DOHH2 (cell line): ENCODE data around the gene OR2A14.
"Not testable (repeated sequence)": the region's sequence is repeated elsewhere in the genome, so short reads cannot be mapped to it uniquely, and the experiment has no call there.

ENCODE experiments used
- H3F3A ChIP-seq: fragments of 200-600 bp; sonication (generic), shearing (Covaris generic); 2 replicates; pipeline ENCODE4 v1.6.0; 2016; ENCODE audit warnings: antibody characterized with exemption, mild to moderate bottlenecking; ENCODE audit not compliant: control insufficient read depth, insufficient read depth
- H3K27ac ChIP-seq: fragments of 200-600 bp; sonication (generic); 2 replicates; pipeline ENCODE4 v1.5.1; 2014; ENCODE audit warnings: low read depth, mild to moderate bottlenecking, low read length, moderate library complexity
- H3K27me3 ChIP-seq: fragments of 200-600 bp; sonication (generic); 2 replicates; pipeline ENCODE4 v1.6.1; 2014; ENCODE audit warnings: mild to moderate bottlenecking, low read length, mixed read lengths; ENCODE audit not compliant: control insufficient read depth
- H3K36me3 ChIP-seq: fragments of 200-600 bp; sonication (generic); 2 replicates; pipeline ENCODE4 v1.6.1; 2014; ENCODE audit warnings: mild to moderate bottlenecking, low read length, moderate library complexity, mixed read lengths; ENCODE audit not compliant: control insufficient read depth
- H3K4me1 ChIP-seq: fragments of 200-600 bp; sonication (generic); 2 replicates; pipeline ENCODE4 v1.6.1; 2014; ENCODE audit warnings: mild to moderate bottlenecking, low read length, mixed read lengths; ENCODE audit not compliant: control insufficient read depth
- H3K4me2 ChIP-seq: fragments of 200-600 bp; sonication (generic); 2 replicates; pipeline ENCODE4 v1.6.0; 2014; ENCODE audit warnings: mild to moderate bottlenecking, low read length, moderate library complexity
- H3K4me3 ChIP-seq: fragments of 200-600 bp; sonication (generic); 2 replicates; pipeline ENCODE4 v1.5.1; 2014; ENCODE audit warnings: mild to moderate bottlenecking, low read length, mixed read lengths
- H3K79me2 ChIP-seq: fragments of 200-600 bp; sonication (generic); 2 replicates; pipeline ENCODE4 v1.6.1; 2014; ENCODE audit warnings: mild to moderate bottlenecking, low read length, mixed read lengths; ENCODE audit not compliant: control insufficient read depth
- H3K9me2 ChIP-seq: fragments of 200-600 bp; sonication (generic); replicated peaks from 2 replicates; pipeline ENCODE4 v1.6.1; 2014; ENCODE audit warnings: mild to moderate bottlenecking, low read length, mixed read lengths; ENCODE audit not compliant: control insufficient read depth
- H3K9me3 ChIP-seq: fragments of 200-600 bp; sonication (generic); 2 replicates; pipeline ENCODE4 v1.6.1; 2014; ENCODE audit warnings: antibody characterized with exemption, low read length, mixed read lengths; ENCODE audit not compliant: control insufficient read depth, insufficient read depth
- H4K20me1 ChIP-seq: fragments of 200-600 bp; sonication (generic); 2 replicates; pipeline ENCODE4 v1.6.0; 2014; ENCODE audit warnings: low read depth, mild to moderate bottlenecking, antibody characterized with exemption, low read length, moderate library complexity; ENCODE audit not compliant: control insufficient read depth, insufficient read depth
- TF ChIP-seq, protein P1 (sequence below): fragments of 200-600 bp; sonication (generic); IDR thresholded peaks from one replicate; pipeline ENCODE4 v1.5.1; 2014; ENCODE audit warnings: antibody characterized with exemption, mild to moderate bottlenecking, low read depth, low read length; ENCODE audit not compliant: poor library complexity, severe bottlenecking

OR2A14 gene

DNA sequence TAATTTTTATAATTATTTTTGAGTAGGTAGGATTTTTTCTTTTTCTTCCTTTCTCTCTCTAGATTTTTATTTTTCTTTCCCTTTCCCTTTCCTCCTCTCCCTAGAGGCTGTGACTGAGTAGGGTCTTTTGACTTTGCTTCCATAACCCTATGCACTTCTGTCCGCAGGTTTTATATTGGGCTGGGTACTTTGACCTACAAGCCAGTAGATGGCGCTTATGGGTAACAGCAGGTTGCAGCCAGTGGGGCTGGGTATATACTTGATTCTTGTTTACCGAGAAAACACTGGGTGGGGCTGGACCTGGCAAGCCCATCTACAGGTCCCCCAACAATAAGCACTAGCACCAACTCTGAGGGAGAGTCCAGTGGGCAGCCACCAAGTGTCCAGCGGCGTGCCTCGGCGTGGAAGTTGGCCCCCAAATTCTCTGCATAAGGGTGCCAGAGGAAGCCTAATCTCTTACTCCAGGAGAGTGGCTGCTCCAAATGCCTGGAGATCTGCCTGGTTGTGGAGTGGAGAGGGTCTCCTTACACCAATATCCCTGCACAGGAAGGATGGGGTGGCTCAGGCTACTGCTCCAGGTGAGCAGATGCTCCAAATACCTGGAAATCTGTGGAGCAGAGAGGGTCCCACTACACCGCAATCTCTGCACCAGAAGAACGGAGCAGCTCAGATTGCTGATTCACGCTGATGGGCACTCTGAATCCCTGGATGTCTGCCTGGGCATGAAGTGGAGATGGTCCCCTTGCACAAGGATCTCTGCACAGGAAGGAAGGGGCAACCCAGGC, 55.6 kb downstream of the OR2A14 start:
- not testable (repeated sequence) for H3K4me3 ChIP-seq, H3K4me1 ChIP-seq, H3K27ac ChIP-seq, H3K9me3 ChIP-seq, H4K20me1 ChIP-seq, H3F3A ChIP-seq, H3K4me2 ChIP-seq, H3K9me2 ChIP-seq, H3K79me2 ChIP-seq, H3K27me3 ChIP-seq, H3K36me3 ChIP-seq
- TF ChIP-seq, protein P1, sequence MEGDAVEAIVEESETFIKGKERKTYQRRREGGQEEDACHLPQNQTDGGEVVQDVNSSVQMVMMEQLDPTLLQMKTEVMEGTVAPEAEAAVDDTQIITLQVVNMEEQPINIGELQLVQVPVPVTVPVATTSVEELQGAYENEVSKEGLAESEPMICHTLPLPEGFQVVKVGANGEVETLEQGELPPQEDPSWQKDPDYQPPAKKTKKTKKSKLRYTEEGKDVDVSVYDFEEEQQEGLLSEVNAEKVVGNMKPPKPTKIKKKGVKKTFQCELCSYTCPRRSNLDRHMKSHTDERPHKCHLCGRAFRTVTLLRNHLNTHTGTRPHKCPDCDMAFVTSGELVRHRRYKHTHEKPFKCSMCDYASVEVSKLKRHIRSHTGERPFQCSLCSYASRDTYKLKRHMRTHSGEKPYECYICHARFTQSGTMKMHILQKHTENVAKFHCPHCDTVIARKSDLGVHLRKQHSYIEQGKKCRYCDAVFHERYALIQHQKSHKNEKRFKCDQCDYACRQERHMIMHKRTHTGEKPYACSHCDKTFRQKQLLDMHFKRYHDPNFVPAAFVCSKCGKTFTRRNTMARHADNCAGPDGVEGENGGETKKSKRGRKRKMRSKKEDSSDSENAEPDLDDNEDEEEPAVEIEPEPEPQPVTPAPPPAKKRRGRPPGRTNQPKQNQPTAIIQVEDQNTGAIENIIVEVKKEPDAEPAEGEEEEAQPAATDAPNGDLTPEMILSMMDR = peak; percentile 44

DNA sequence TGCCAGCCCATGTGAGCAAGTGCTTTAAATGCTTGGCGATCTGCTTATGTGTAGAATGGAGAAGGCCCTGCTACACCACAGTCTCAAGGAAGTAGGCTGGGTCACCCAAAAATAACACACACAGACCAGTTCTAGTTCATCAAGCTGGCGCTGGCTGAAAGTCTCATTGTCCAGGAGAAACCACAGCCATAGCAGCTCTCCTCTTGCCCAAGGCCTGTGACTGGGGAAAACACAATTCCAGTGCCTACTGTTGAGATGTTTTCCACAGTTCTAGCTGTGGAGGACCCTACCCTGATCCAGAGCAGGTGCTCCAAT, 56.1 kb downstream of the OR2A14 start:
- H4K20me1 ChIP-seq, H3K79me2 ChIP-seq, H3F3A ChIP-seq, H3K9me2 ChIP-seq, H3K27me3 ChIP-seq, H3K27ac ChIP-seq, H3K4me3 ChIP-seq, H3K4me2 ChIP-seq, H3K36me3 ChIP-seq, H3K9me3 ChIP-seq, H3K4me1 ChIP-seq: not testable (repeated sequence)
